ENCODE measurements around the gene ZNF385A.

GRCh38 chr12:54338698-54339296 is 45.7 kb downstream of the ZNF385A start:
- TF ChIP-seq, protein P1, sequence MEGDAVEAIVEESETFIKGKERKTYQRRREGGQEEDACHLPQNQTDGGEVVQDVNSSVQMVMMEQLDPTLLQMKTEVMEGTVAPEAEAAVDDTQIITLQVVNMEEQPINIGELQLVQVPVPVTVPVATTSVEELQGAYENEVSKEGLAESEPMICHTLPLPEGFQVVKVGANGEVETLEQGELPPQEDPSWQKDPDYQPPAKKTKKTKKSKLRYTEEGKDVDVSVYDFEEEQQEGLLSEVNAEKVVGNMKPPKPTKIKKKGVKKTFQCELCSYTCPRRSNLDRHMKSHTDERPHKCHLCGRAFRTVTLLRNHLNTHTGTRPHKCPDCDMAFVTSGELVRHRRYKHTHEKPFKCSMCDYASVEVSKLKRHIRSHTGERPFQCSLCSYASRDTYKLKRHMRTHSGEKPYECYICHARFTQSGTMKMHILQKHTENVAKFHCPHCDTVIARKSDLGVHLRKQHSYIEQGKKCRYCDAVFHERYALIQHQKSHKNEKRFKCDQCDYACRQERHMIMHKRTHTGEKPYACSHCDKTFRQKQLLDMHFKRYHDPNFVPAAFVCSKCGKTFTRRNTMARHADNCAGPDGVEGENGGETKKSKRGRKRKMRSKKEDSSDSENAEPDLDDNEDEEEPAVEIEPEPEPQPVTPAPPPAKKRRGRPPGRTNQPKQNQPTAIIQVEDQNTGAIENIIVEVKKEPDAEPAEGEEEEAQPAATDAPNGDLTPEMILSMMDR (IDR thresholded peaks at IDR 0.05): no peak
- TF ChIP-seq TCF7L2 (IDR thresholded peaks at IDR 0.05; ENCODE audit: low read depth, low read length) (no peak), POLR2AphosphoS5 (IDR thresholded peaks at IDR 0.05; ENCODE audit: low read depth, low read length) (no peak)

Measured in Panc1 (cell line).